Neural cell (in vitro differentiated cells): ENCODE measurements around the gene CCDC27. TPM values are rescaled to one million over a fixed set of nuclear protein-coding genes. Genes with fewer than 3 reads are reported as not detected.
"Not testable (repeated sequence)": the region's sequence is repeated elsewhere in the genome, so short reads cannot be mapped to it uniquely, and the experiment has no call there.

Source experiments
- H2AFZ ChIP-seq: fragments of 200-600, 300-800 bp; sonication (generic), shearing (Covaris generic); 2 replicates; pipeline ENCODE4 v1.6.0; 2014; ENCODE audit warnings: low read depth, mild to moderate bottlenecking, antibody characterized with exemption, low read length, moderate library complexity
- H3F3A ChIP-seq: fragments of 200-600 bp; shearing (Covaris generic); 2 replicates; pipeline ENCODE4 v1.6.1; 2016; ENCODE audit warnings: mild to moderate bottlenecking, moderate library complexity, mixed read lengths, antibody characterized with exemption, low read length; ENCODE audit not compliant: insufficient read depth, poor library complexity, severe bottlenecking
- H3K27ac ChIP-seq: fragments of 200-600, 300-800 bp; sonication (generic), shearing (Covaris generic); 2 replicates; pipeline ENCODE4 v1.5.1; 2014; ENCODE audit warnings: mild to moderate bottlenecking, low read length, moderate library complexity
- H3K27me3 ChIP-seq: fragments of 300-800, 200-600 bp; sonication (generic), shearing (Covaris generic); 2 replicates; pipeline ENCODE4 v1.6.0; 2014; ENCODE audit warnings: mild to moderate bottlenecking, low read depth, low read length, moderate library complexity; ENCODE audit not compliant: insufficient read depth
- H3K36me3 ChIP-seq: fragments of 300-800, 200-600 bp; sonication (generic), shearing (Covaris generic); 2 replicates; pipeline ENCODE4 v1.5.1; 2014; ENCODE audit warnings: mild to moderate bottlenecking, antibody characterized with exemption, low read length, moderate library complexity; ENCODE audit not compliant: insufficient read depth
- H3K4me2 ChIP-seq: fragments of 300-800, 200-600 bp; sonication (generic), shearing (Covaris generic); 2 replicates; pipeline ENCODE4 v1.6.0; 2014; ENCODE audit warnings: mild to moderate bottlenecking, low read length
- H3K4me3 ChIP-seq: fragments of 300-800, 200-600 bp; sonication (generic), shearing (Covaris generic); 2 replicates; pipeline ENCODE4 v1.5.1; 2014; ENCODE audit warnings: mild to moderate bottlenecking, low read length, moderate library complexity
- H3K79me2 ChIP-seq: fragments of 200-600 bp; shearing (Covaris generic); replicated peaks from 2 replicates; pipeline ENCODE4 v1.6.0; 2014; ENCODE audit warnings: mild to moderate bottlenecking, low read length, moderate library complexity; ENCODE audit not compliant: insufficient read depth
- H3K9ac ChIP-seq: fragments of 300-800, 200-600 bp; sonication (generic), shearing (Covaris generic); 2 replicates; pipeline ENCODE4 v1.6.1; 2016; ENCODE audit warnings: mild to moderate bottlenecking, low read length, mixed read lengths
- H3K9me2 ChIP-seq: fragments of 200-600 bp; shearing (Covaris generic); 2 replicates; pipeline ENCODE4 v1.6.1; 2016; ENCODE audit warnings: mild to moderate bottlenecking, low read length, mixed read lengths; ENCODE audit not compliant: insufficient read depth
- H3K9me3 ChIP-seq: fragments of 200-600, 300-800 bp; sonication (generic), shearing (Covaris generic); 2 replicates; pipeline ENCODE4 v1.6.1; 2016; ENCODE audit warnings: mild to moderate bottlenecking, mixed run types, low read length, moderate library complexity, mixed read lengths
- H4K20me1 ChIP-seq: fragments of 200-600 bp; shearing (Covaris generic); 2 replicates; pipeline ENCODE4 v1.6.1; 2016; ENCODE audit warnings: mild to moderate bottlenecking, mixed run types; ENCODE audit not compliant: insufficient read depth
- EP300 ChIP-seq: fragments of 450-650 bp; conservative IDR thresholded peaks from 2 replicates; pipeline ENCODE4 v1.6.1; 2014; ENCODE audit warnings: antibody characterized with exemption, mild to moderate bottlenecking, moderate library complexity; ENCODE audit not compliant: poor library complexity, severe bottlenecking
- EZH2 ChIP-seq: fragments of 200-600, 300-800 bp; shearing (Covaris generic), sonication (generic); IDR thresholded peaks from 2 replicates; pipeline ENCODE4 v1.6.1; 2014; ENCODE audit warnings: antibody characterized with exemption, low read length, borderline replicate concordance, mild to moderate bottlenecking; ENCODE audit not compliant: insufficient read depth, poor library complexity, severe bottlenecking
- MXI1 ChIP-seq: fragments of 450-650 bp; conservative IDR thresholded peaks from 2 replicates; pipeline ENCODE4 v1.6.1; 2014; ENCODE audit warnings: antibody characterized with exemption, mild to moderate bottlenecking; ENCODE audit not compliant: poor library complexity, severe bottlenecking
- POLR2AphosphoS5 ChIP-seq: IDR thresholded peaks from 2 replicates; pipeline ENCODE4 v1.6.1; 2012
- RAD21 ChIP-seq: fragments of 450-650 bp; conservative IDR thresholded peaks from 2 replicates; pipeline ENCODE4 v1.6.1; 2014; ENCODE audit warnings: antibody characterized with exemption, mild to moderate bottlenecking, moderate library complexity
- REST ChIP-seq: IDR thresholded peaks from 2 replicates; pipeline ENCODE4 v1.6.1; 2012; ENCODE audit warnings: borderline replicate concordance
- SMC3 ChIP-seq: fragments of 450-650 bp; conservative IDR thresholded peaks from 2 replicates; pipeline ENCODE4 v1.6.1; 2014; ENCODE audit warnings: antibody characterized with exemption, mild to moderate bottlenecking, moderate library complexity; ENCODE audit not compliant: poor library complexity
- TAF1 ChIP-seq: IDR thresholded peaks from 2 replicates; pipeline ENCODE4 v1.6.1; 2012; ENCODE audit warnings: low read depth
- polyA plus RNA-seq: library from polyadenylated mRNA; depleted of rRNA; stranded (reverse); fragments of >200 nt; gene quantifications from 2 replicates; pipeline ENCODE4 v1.2.3, GENCODE V29; 2014
- TF ChIP-seq, protein P1 (sequence below): fragments of 450-650 bp; IDR thresholded peaks from 2 replicates; pipeline ENCODE4 v1.5.1; 2014; ENCODE audit warnings: antibody characterized with exemption, mild to moderate bottlenecking, moderate library complexity; ENCODE audit not compliant: poor library complexity, severe bottlenecking

The CCDC27 gene
- polyA plus RNA-seq, 1 donor from 2014 or later = not detected

DNA sequence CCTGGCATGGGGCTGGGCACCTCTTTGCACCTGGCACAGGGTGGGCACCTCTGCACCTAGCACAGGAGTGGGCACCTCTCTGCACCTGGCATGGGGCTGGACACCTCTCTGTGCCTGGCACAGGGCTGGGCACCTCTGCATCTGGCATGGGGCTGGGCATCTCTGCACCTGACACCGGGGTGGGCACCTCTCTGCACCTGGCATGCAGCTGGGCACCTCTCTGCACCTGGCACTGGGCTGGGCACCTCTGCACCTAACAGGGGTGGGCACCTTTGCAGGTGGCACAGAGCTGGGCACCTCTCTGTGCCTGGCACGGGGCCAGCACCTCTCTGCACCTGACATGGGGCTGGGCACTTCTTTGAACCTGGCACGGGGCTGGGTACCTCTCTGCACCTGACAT, 29.4 kb upstream of the CCDC27 start:
- H3K79me2 ChIP-seq = no peaks in the 10 kb centered on the region
- H3K27ac ChIP-seq = no peak overlapping the region
- no peaks in the 10 kb centered on the region for H3K36me3 ChIP-seq
- no peak overlapping the region for H3K9ac ChIP-seq
- no peaks in the 10 kb centered on the region for H3K9me2 ChIP-seq
- H3K27me3 ChIP-seq = no peaks in the 10 kb centered on the region
- no peaks in the 10 kb centered on the region for H4K20me1 ChIP-seq
- no peak for TF ChIP-seq TAF1
- no peak for TF ChIP-seq POLR2AphosphoS5
- TF ChIP-seq MXI1 = no peak
- TF ChIP-seq RAD21 = no peak
- no peak for TF ChIP-seq EZH2
- TF ChIP-seq, protein P1, sequence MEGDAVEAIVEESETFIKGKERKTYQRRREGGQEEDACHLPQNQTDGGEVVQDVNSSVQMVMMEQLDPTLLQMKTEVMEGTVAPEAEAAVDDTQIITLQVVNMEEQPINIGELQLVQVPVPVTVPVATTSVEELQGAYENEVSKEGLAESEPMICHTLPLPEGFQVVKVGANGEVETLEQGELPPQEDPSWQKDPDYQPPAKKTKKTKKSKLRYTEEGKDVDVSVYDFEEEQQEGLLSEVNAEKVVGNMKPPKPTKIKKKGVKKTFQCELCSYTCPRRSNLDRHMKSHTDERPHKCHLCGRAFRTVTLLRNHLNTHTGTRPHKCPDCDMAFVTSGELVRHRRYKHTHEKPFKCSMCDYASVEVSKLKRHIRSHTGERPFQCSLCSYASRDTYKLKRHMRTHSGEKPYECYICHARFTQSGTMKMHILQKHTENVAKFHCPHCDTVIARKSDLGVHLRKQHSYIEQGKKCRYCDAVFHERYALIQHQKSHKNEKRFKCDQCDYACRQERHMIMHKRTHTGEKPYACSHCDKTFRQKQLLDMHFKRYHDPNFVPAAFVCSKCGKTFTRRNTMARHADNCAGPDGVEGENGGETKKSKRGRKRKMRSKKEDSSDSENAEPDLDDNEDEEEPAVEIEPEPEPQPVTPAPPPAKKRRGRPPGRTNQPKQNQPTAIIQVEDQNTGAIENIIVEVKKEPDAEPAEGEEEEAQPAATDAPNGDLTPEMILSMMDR = no peak
- TF ChIP-seq SMC3 = no peak
- no peak for TF ChIP-seq REST
- TF ChIP-seq EP300 = no peak
- H3F3A ChIP-seq = no peaks in the 10 kb centered on the region
- no peak overlapping the region for H3K4me3 ChIP-seq
- H2AFZ ChIP-seq = no peak overlapping the region
- no peaks in the 10 kb centered on the region for H3K9me3 ChIP-seq
- no peak overlapping the region for H3K4me2 ChIP-seq

DNA sequence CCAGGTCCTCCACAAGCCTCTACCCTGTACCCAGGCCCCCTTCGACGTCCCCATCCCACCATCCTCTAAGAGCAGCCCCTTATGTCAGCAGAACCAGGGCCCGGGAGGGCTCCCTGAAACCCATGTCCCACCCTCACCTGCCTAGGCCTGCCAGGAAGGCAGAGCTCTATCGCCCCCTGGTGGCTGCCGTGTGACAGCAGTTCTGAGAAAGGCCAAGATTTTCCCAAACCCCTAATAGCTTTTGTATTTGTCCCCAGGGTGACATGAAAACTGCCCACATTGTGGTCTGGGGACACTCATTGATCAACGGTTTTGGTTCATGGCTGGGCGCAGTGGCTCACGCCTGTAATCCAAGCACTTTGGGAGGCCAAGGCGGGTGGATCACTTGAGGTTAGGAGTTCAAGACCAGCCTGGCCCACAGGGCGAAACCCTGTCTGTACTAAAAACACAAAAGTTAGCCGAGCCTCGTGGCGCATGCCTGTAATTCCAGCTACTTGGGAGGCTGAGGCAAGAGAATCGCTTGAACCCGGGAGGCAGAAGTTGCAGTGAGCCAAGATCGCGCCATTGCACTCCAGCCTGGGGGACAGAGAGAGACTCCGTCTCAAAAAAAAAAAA, 27.7 kb upstream of the CCDC27 start:
- H3F3A ChIP-seq, H3K4me2 ChIP-seq, H3K79me2 ChIP-seq, H3K9me3 ChIP-seq, H3K27ac ChIP-seq, H3K9ac ChIP-seq, H3K27me3 ChIP-seq, H2AFZ ChIP-seq, H4K20me1 ChIP-seq, H3K9me2 ChIP-seq, H3K4me3 ChIP-seq, H3K36me3 ChIP-seq: not testable (repeated sequence)
- TF ChIP-seq SMC3 = peak; percentile 87
- peak; percentile 82 for TF ChIP-seq RAD21
- TF ChIP-seq, protein P1 = peak; percentile 93
